Smooth muscle cell (in vitro differentiated cells): ENCODE measurements around the gene DGKQ. TPM values are rescaled to one million over a fixed set of nuclear protein-coding genes. Genes with fewer than 3 reads are reported as not detected.

Experiments used
- DNase-seq: peaks from one replicate; lab custom pipeline; 2025; ENCODE audit not compliant: unreplicated experiment; lab: John Stamatoyannopoulos, UW
- H2AFZ ChIP-seq: fragments of 200-600 bp; sonication (generic); 2 replicates; pipeline ENCODE4 v1.6.0; 2016; ENCODE audit warnings: antibody characterized with exemption, low read depth, mild to moderate bottlenecking
- H3F3A ChIP-seq: fragments of 200-600 bp; sonication (generic); 2 replicates; pipeline ENCODE4 v1.6.0; 2017; ENCODE audit warnings: antibody characterized with exemption, low read depth
- H3K27ac ChIP-seq: fragments of 200-600 bp; sonication (generic); 2 replicates; pipeline ENCODE4 v1.5.1; 2016; ENCODE audit warnings: low read depth, mild to moderate bottlenecking
- H3K27me3 ChIP-seq: fragments of 200-600 bp; sonication (generic); 2 replicates; pipeline ENCODE4 v1.6.1; 2016; ENCODE audit warnings: low read depth, mild to moderate bottlenecking
- H3K36me3 ChIP-seq: fragments of 200-600 bp; sonication (generic); 2 replicates; pipeline ENCODE4 v1.5.1; 2016; ENCODE audit warnings: low read depth
- H3K4me1 ChIP-seq: fragments of 200-600 bp; sonication (generic); 2 replicates; pipeline ENCODE4 v1.5.1; 2016; ENCODE audit warnings: low read depth
- H3K4me2 ChIP-seq: fragments of 200-600 bp; sonication (generic); 2 replicates; pipeline ENCODE4 v1.6.0; 2016; ENCODE audit warnings: mild to moderate bottlenecking
- H3K4me3 ChIP-seq: fragments of 200-600 bp; sonication (generic); 2 replicates; pipeline ENCODE4 v1.5.1; 2016; ENCODE audit warnings: mild to moderate bottlenecking
- H3K79me2 ChIP-seq: fragments of 200-600 bp; sonication (generic); 2 replicates; pipeline ENCODE4 v1.6.0; 2016; ENCODE audit warnings: low read depth, mild to moderate bottlenecking
- H3K9ac ChIP-seq: fragments of 200-600 bp; sonication (generic); 2 replicates; pipeline ENCODE4 v1.6.0; 2016; ENCODE audit warnings: low read depth
- H3K9me3 ChIP-seq: fragments of 200-600 bp; sonication (generic); replicated peaks from 2 replicates; pipeline ENCODE4 v1.5.1; 2016; ENCODE audit warnings: low read depth
- H4K20me1 ChIP-seq: fragments of 200-600 bp; sonication (generic); 2 replicates; pipeline ENCODE4 v1.6.0; 2016; ENCODE audit warnings: low read depth
- WGBS: methylation state at CpG from one replicate; pipeline ENCODE4 v1.1.7; 2016; ENCODE audit warnings: low lambda C conversion rate; 5-methylcytosine and 5-hydroxymethylcytosine counted together
- polyA plus RNA-seq: library from polyadenylated mRNA; unstranded; fragments of >200 nt; fragmentation: Nextera tagmentation; extraction: Ambion mirVana; gene quantifications from 2 replicates; pipeline ENCODE4 v1.2.1, GENCODE V29; 2016
- total RNA-seq: library from RNA; depleted of rRNA; stranded (reverse); fragments of >200 nt; gene quantifications from 2 replicates; pipeline ENCODE4 v1.2.3, GENCODE V29; 2014
- TF ChIP-seq, protein P1 (sequence below): fragments of 200-600 bp; sonication (generic); IDR thresholded peaks from 2 replicates; pipeline ENCODE4 v1.5.1; 2017; ENCODE audit warnings: borderline replicate concordance, mild to moderate bottlenecking, antibody characterized with exemption; ENCODE audit not compliant: insufficient read depth, poor library complexity, severe bottlenecking

DGKQ gene
- total and polyA plus RNA-seq, 2 experiments from 2014 or later, result 4.2 to 16.2 TPM

DNA sequence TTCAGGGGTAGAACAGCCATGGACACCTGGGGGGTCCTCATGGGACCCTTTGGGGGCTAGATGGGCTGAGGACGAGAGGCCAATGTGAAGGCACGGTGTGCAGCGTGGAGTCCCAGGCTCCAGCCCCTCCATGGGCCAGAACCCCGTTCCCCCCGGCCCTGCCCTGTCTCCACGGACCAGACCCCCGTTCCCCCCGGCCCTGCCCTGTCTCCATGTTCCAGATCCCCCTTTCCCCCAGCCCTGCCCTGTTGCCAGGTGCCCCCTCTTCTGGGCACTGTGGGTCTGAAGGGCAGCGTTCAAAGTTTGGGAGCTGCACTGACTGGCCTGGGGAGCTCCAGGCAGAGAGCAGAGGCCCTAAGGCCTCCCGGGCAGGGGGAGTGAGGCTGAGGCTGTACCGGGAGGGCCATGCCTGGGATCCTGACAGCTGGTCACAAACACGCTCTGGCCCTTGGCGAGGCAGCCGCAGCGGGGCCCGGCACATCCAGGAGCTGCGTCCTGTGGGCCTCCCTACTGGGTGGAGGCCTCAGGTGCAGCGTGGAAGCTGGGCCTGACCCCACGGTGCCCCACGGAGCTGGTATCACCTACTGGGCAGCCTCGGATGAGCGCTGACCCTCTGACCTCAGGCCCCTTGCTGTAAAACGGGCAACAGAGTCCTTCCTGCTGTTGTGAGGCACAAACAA, 8.9 kb downstream of the DGKQ start:
- TF ChIP-seq, protein P1, sequence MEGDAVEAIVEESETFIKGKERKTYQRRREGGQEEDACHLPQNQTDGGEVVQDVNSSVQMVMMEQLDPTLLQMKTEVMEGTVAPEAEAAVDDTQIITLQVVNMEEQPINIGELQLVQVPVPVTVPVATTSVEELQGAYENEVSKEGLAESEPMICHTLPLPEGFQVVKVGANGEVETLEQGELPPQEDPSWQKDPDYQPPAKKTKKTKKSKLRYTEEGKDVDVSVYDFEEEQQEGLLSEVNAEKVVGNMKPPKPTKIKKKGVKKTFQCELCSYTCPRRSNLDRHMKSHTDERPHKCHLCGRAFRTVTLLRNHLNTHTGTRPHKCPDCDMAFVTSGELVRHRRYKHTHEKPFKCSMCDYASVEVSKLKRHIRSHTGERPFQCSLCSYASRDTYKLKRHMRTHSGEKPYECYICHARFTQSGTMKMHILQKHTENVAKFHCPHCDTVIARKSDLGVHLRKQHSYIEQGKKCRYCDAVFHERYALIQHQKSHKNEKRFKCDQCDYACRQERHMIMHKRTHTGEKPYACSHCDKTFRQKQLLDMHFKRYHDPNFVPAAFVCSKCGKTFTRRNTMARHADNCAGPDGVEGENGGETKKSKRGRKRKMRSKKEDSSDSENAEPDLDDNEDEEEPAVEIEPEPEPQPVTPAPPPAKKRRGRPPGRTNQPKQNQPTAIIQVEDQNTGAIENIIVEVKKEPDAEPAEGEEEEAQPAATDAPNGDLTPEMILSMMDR, result no peak
- no peak overlapping the region for H3K4me3 ChIP-seq
- H4K20me1 ChIP-seq, result peaks cover 12% of the 10 kb centered on the region
- 97% methylated on average over 22 of the region's 23 CpGs for WGBS
- H3K4me2 ChIP-seq, result no peak overlapping the region
- DNase-seq, result no peak
- H3K27me3 ChIP-seq, result peaks cover 5% of the 10 kb centered on the region
- H3K9ac ChIP-seq, result no peak overlapping the region
- H3K36me3 ChIP-seq, result no peaks in the 10 kb centered on the region
- no peaks in the 10 kb centered on the region for H3K9me3 ChIP-seq
- no peaks in the 10 kb centered on the region for H3K79me2 ChIP-seq
- no peak overlapping the region for H3K27ac ChIP-seq
- no peaks in the 10 kb centered on the region for H3K4me1 ChIP-seq
- H3F3A ChIP-seq, result no peaks in the 10 kb centered on the region
- H2AFZ ChIP-seq, result no peak overlapping the region

DNA sequence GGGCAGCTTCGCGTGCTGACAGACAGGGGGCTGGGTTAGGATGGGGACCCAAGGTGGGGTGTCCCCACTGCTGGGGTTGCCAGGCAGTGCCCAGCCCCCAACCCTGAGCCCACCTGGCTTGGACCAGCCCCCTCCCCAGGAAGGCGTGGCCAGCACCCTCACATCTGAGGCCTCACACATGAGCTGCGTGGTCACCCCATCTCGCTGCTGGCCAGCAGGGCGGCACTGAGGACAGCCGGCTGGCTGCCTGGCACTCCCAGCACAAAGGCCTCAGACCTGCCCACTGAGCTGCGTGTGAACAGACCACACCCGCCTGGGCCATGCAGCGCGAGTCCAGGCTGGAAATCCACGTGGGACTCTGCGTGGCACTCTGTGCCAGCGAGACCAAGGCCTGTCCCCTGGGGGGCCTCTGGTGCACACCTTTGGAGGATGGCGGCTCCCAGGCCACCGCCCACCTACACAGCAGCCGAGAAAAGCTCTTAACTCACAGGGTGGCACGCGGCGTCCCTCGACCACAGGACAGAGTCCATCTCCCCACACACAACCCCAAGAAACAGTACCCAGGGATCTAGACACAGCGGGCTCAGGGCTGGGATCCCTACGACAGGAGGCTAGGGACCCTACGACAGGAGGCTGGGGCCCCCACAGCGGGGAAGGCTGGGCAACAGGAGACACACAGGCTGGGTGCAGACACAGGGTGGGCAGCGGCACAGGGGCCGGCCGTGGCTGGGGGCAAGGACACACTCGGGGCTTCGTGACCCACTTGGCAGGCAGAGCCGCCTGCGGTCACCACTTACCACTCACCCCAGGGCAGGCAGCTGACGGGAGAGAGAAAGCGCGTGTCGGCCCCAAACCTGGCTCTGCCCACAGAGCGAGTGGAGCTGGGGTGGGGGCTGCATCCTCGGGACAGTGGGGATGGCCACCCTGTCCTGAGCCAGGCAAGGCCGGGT, 9.8 kb downstream of the DGKQ start:
- WGBS, result 96% methylated on average over 37 of the region's 39 CpGs
- Histone ChIP-seq H3K9ac (no peak overlapping the region), H2AFZ (no peak overlapping the region), H3F3A (no peaks in the 10 kb centered on the region), H3K27me3 (peaks cover 3% of the 10 kb centered on the region), H3K4me2 (no peak overlapping the region), H3K36me3 (no peaks in the 10 kb centered on the region), H3K27ac (no peak overlapping the region), H4K20me1 (peaks cover 3% of the 10 kb centered on the region), H3K79me2 (no peaks in the 10 kb centered on the region), H3K4me3 (no peak overlapping the region), H3K4me1 (no peaks in the 10 kb centered on the region), H3K9me3 (no peaks in the 10 kb centered on the region)
- DNase-seq, result no peak
- TF ChIP-seq, protein P1, result no peak

DNA sequence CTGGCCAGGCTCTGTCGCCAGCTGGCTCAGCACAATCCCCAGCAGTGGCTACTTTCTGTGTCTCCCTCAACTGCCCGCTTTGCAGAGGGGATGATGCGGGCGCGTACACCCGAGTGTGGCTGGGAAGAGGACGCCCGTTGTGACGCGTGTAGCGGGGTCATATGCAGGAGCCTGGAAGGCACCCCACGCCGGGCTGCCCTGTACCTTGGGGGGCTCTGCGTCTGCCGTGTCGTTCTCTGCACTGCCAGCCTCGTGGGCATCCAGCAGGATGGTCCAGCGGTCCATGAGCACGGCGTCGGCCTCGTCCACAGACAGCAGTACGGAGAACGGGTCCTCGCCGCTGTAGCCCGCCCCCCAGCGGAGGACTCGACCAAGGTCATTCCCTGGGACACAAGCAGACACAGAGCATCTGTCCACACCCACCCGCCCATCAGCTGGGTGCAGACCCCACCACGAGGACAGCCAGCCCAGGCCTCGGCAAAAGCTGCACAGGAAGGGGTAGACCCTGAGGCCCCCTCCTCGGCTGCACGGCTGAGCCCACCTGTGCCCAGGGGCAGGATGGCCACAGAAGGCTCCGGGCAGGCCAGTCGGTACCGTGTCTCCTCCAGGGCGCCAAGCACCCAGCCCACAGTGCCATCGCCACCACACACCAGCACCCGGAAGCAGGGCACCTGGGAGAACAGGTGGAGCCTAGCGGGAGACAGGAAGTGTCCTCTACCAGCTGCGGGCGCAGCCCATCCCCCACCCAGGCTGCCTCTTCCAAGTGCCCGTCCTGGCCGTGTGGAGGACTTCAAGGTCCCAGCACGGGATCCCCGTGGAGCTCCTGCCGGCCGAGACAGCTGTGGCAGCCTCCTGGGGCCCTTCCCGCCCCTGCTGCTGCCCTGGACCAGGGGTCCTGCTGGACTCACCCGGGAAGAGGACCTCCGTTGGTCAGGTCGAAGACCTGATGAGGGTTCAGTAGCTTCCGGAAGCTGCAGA, 10.8 kb downstream of the DGKQ start:
- H3F3A ChIP-seq, result no peaks in the 10 kb centered on the region
- H2AFZ ChIP-seq, result no peak overlapping the region
- no peaks in the 10 kb centered on the region for H3K79me2 ChIP-seq
- H3K9me3 ChIP-seq, result no peaks in the 10 kb centered on the region
- H3K27ac ChIP-seq, result no peak overlapping the region
- H3K4me3 ChIP-seq, result no peak overlapping the region
- no peaks in the 10 kb centered on the region for H3K4me1 ChIP-seq
- H3K9ac ChIP-seq, result no peak overlapping the region
- H3K36me3 ChIP-seq, result no peaks in the 10 kb centered on the region
- no peak overlapping the region for H3K4me2 ChIP-seq
- 96% methylated on average over 50 of the region's 54 CpGs for WGBS
- no peaks in the 10 kb centered on the region for H3K27me3 ChIP-seq
- H4K20me1 ChIP-seq, result no peaks in the 10 kb centered on the region
- no peak for DNase-seq
- TF ChIP-seq, protein P1, result no peak
